ENCODE results near the gene STK11.

The STK11 gene

DNA sequence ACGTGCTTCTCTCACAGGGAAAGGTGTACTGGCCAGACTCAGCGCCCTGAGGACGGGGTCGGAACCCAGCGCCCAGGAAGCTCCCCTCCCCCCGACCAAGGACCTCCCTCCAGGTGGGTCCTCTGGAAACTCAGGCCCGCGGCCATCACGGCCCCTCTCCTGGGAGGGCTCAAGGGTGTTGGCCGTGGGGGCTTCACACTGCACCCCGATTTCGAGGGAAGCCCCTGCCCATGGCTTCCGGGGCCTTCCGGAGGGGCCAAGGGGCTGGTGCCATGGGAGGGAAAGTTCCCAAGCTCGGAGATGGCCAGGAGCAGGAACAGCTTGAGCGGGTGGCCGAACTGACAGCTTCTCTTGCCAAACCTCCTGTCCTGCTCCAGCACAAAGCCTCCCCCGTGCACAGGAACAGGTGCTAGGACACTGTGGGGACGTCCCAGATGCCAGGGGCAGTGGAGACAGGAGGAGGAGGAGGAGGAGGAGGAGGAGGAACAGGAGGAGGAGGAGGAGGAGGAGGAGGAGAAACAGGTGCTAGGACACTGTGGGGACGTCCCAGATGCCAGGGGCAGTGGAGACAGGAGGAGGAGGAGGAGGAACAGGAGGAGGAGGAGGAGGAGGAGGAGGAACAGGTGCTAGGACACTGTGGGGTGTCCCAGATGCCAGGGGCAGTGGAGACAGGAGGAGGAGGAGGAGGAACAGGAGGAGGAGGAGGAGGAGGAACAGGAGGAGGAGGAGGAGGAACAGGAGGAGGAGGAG is 41.5 kb upstream of the STK11 start:
- H3K4me1 ChIP-seq (ENCODE audit: insufficient read depth, low read length) = no peaks in the 10 kb centered on the region
- no peak overlapping the region for H3K4me3 ChIP-seq (ENCODE audit: low read depth in 1 of 2, low read length in 2 of 2)
- H3K9ac ChIP-seq (ENCODE audit: low read length) = no peak overlapping the region
- H3K9me3 ChIP-seq (ENCODE audit: low read length) = no peaks in the 10 kb centered on the region
- H3K36me3 ChIP-seq (ENCODE audit: insufficient read depth, low read length) = no peaks in the 10 kb centered on the region
- H3K27me3 ChIP-seq (ENCODE audit: control insufficient read depth in 1 of 2, insufficient read depth in 2 of 2, low read length in 2 of 2) = no peaks in the 10 kb centered on the region
- no peak overlapping the region for H3K27ac ChIP-seq (ENCODE audit: low read depth, low read length)

DNA sequence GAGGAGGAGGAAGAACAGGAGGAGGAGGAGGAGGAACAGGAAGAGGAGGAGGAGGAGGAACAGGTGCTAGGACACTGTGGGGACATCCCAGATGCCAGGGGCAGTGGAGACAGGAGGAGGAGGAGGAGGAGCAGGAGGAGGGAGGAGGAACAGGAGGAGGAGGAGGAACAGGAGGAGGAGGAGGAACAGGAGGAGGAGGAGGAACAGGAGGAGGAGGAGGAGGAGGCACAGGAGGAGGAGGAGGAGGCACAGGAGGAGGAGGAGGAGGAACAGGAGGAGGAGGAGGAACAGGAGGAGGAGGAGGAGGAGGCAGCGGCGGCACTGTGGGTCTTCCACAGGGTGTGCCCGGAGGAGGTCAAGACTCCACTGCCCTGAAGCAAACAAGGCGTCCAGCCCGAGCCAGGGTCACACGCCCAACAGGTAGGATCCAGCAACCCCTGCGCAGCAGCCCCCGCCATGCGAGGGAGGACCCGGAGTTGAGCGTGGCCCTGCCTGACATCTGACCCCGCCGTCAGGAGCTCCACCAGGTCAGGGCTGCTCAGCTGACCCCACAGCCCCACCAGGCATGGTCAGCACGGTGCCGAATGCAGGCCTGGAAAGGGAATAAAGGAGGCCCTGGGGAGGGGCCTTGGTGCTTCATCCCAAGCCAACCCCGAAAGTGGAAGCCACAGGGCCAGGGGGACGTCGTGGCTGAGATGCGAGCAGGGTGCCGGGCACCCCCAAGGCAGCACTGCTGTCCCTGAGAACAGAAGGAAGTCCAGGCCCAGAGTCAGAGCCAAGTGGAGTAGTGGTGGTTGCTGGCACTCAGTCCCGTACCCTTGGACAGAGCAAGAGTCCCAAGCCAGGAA is 40.7 kb upstream of the STK11 start:
- H3K4me1 ChIP-seq (ENCODE audit: insufficient read depth, low read length) = peaks cover 5% of the 10 kb centered on the region
- no peak overlapping the region for H3K9ac ChIP-seq (ENCODE audit: low read length)

DNA sequence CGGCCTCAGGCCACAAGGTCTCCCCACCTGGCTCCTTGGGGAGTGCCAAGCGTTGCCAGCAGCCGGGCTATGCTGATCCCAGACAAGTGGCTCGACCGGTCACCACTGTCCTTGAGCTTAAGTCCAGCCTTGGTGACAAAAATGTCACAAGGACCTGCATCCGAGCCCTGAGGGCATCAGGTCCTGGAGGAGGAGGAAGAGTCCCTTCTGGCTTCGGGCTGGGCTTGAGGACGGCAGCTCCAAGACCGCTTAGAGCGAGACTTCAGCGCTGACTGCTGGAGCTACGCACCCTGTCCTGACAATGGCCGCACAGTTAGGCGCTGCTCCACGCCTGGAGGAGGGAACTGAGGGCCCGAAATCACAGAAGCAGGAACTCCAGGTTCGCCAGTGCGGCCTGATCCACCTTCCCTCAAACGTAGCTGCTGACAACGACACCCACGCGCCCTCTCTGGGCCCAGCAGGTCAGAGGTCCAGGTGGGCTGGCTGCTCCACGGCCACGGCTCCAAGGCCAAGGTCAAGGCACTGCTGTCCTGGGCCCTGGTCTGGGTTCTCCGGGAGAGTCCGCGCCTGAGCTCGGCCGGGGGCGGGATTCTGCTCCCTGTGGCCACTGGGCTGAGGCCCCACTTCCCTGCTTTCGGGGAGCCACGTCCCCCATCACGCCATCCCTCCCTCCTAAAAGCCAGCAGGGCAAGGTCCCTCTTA is 38.6 kb upstream of the STK11 start:
- Histone ChIP-seq H3K27me3 (ENCODE audit: control insufficient read depth in 1 of 2, insufficient read depth in 2 of 2, low read length in 2 of 2) (no peaks in the 10 kb centered on the region), H3K9me3 (ENCODE audit: low read length) (no peaks in the 10 kb centered on the region), H3K4me3 (ENCODE audit: low read depth in 1 of 2, low read length in 2 of 2) (no peak overlapping the region), H3K27ac (ENCODE audit: low read depth, low read length) (no peak overlapping the region), H3K9ac (ENCODE audit: low read length) (no peak overlapping the region), H3K36me3 (ENCODE audit: insufficient read depth, low read length) (no peaks in the 10 kb centered on the region), H3K4me1 (ENCODE audit: insufficient read depth, low read length) (peaks cover 24% of the 10 kb centered on the region)

More for the DNA sequence above, 40.7 kb upstream of the STK11 start:
- Histone ChIP-seq H3K9me3 (ENCODE audit: low read length) (no peaks in the 10 kb centered on the region), H3K27ac (ENCODE audit: low read depth, low read length) (peak overlapping the region; percentile 34), H3K27me3 (ENCODE audit: control insufficient read depth in 1 of 2, insufficient read depth in 2 of 2, low read length in 2 of 2) (no peaks in the 10 kb centered on the region), H3K36me3 (ENCODE audit: insufficient read depth, low read length) (no peaks in the 10 kb centered on the region), H3K4me3 (ENCODE audit: low read depth in 1 of 2, low read length in 2 of 2) (no peak overlapping the region)

DNA sequence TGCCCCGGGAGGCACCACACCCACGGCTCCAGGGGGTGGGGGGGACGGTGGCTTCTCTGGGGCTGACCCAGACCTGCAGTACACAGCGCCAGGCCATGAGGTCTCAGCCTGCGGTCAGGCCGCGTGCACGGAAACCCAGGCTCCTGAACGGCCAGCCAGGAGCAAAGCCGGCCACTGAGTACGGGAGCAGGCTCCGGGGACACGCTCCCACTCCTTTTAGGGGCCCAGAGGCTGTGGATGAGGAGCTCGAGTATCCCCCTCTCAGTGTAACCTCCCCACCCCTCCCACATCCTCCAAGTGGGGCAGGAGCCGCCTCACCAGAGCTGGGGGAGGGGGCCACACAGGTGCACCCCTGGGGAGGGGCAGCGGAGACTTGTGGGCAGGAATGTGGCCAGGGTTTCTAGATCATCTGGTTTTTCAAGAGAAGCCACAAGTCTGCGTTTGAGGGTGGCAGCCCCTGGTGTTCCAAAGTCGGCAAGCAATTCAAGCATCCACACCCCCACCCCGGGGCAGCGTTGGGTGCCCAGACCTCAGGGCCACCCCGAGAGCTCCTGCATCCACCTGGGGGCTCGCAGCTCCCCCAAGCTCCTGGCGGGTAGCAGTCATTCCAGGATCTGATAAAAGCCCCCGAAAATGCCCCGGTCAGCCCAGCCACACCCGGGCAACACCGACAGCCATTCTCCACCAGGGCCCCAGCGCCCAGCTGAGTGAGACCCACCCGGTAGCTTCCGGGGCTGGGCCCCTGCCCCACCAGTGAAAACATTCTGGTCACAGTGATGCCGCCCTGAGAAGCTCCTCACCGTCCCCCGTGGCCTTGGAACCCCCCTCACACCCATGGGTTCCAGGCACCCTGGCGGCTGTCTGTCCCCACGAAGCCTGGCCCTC is 37.6 kb upstream of the STK11 start:
- H3K4me3 ChIP-seq (ENCODE audit: low read depth in 1 of 2, low read length in 2 of 2) = no peak overlapping the region
- H3K36me3 ChIP-seq (ENCODE audit: insufficient read depth, low read length) = no peaks in the 10 kb centered on the region
- H3K9me3 ChIP-seq (ENCODE audit: low read length) = no peaks in the 10 kb centered on the region
- H3K27me3 ChIP-seq (ENCODE audit: control insufficient read depth in 1 of 2, insufficient read depth in 2 of 2, low read length in 2 of 2) = no peaks in the 10 kb centered on the region
- H3K4me1 ChIP-seq (ENCODE audit: insufficient read depth, low read length) = peaks cover 24% of the 10 kb centered on the region
- H3K27ac ChIP-seq (ENCODE audit: low read depth, low read length) = peak overlapping the region; percentile 57
- H3K9ac ChIP-seq (ENCODE audit: low read length) = no peak overlapping the region

DNA sequence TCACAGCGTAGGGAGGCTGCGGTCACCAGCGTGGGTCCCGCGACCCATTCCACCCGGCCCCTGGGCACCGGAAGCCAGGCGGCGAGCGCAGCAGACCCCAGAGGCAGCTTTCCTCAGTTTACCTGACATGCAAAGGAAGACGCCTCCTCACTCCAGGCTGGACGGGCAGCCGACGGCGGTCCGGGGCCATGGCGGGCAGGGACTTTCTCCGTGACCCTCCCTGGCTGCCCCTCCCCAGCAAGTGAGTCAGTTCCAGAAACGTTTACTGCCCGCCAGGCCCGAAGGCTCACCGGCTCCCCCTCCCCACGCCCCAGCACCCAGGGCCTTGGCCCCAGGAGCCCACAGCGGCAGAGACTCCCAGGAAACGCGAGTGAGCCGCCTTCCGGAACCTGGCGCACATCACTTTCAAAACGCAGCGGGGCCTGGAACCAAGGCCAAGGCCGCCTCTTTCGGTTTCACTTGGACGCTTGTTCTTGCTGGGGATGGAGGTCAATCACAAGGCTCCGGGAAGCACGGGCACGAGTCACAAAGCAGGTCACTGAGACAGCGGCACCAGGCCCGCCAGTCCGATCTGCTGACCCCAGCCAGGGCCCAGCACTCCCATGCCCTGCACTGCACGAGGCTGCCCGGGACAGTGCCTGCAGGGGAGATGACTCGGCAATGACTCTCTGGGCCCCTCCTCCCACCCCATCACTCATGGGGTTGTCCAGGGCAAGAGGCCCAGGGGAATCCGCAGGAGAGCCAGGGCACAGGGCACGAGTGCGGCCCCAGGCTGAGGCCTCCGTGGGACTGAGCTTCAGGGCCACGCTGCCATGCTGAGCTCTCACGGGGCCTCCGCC is 36.8 kb upstream of the STK11 start:
- H3K4me3 ChIP-seq (ENCODE audit: low read depth in 1 of 2, low read length in 2 of 2) = peak overlapping the region in 1 of 2 donors; percentile 33
- H3K36me3 ChIP-seq (ENCODE audit: insufficient read depth, low read length) = no peaks in the 10 kb centered on the region
- peaks cover 24% of the 10 kb centered on the region for H3K4me1 ChIP-seq (ENCODE audit: insufficient read depth, low read length)
- no peak overlapping the region for H3K9ac ChIP-seq (ENCODE audit: low read length)
- no peaks in the 10 kb centered on the region for H3K9me3 ChIP-seq (ENCODE audit: low read length)
- peak overlapping the region; percentile 57 for H3K27ac ChIP-seq (ENCODE audit: low read depth, low read length)
- no peaks in the 10 kb centered on the region for H3K27me3 ChIP-seq (ENCODE audit: control insufficient read depth in 1 of 2, insufficient read depth in 2 of 2, low read length in 2 of 2)

DNA sequence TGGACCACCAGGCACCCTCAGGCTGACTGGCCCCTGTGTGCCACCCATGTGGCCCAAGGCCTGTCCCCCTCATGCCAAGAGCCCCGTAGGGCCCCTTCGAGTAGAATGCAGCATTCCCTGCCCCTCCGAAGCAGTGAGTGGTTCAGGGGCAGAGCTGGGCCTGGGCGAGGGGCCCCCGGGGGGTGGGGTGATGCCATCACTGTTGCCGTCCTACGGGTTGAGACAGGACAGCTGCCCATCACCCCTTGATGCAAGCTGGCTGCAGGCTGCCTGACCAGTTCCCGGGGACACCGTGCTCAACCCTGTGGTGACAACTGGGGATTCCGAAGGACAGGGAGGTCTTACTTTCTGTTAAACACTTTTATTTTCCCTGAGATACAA is 36.2 kb upstream of the STK11 start:
- H3K4me1 ChIP-seq (ENCODE audit: insufficient read depth, low read length) = peaks cover 24% of the 10 kb centered on the region
- H3K9ac ChIP-seq (ENCODE audit: low read length) = no peak overlapping the region
- no peaks in the 10 kb centered on the region for H3K36me3 ChIP-seq (ENCODE audit: insufficient read depth, low read length)
- peak overlapping the region in 1 of 2 donors; percentile 33 for H3K4me3 ChIP-seq (ENCODE audit: low read depth in 1 of 2, low read length in 2 of 2)
- H3K9me3 ChIP-seq (ENCODE audit: low read length) = no peaks in the 10 kb centered on the region
- no peaks in the 10 kb centered on the region for H3K27me3 ChIP-seq (ENCODE audit: control insufficient read depth in 1 of 2, insufficient read depth in 2 of 2, low read length in 2 of 2)
- H3K27ac ChIP-seq (ENCODE audit: low read depth, low read length) = peak overlapping the region; percentile 57

DNA sequence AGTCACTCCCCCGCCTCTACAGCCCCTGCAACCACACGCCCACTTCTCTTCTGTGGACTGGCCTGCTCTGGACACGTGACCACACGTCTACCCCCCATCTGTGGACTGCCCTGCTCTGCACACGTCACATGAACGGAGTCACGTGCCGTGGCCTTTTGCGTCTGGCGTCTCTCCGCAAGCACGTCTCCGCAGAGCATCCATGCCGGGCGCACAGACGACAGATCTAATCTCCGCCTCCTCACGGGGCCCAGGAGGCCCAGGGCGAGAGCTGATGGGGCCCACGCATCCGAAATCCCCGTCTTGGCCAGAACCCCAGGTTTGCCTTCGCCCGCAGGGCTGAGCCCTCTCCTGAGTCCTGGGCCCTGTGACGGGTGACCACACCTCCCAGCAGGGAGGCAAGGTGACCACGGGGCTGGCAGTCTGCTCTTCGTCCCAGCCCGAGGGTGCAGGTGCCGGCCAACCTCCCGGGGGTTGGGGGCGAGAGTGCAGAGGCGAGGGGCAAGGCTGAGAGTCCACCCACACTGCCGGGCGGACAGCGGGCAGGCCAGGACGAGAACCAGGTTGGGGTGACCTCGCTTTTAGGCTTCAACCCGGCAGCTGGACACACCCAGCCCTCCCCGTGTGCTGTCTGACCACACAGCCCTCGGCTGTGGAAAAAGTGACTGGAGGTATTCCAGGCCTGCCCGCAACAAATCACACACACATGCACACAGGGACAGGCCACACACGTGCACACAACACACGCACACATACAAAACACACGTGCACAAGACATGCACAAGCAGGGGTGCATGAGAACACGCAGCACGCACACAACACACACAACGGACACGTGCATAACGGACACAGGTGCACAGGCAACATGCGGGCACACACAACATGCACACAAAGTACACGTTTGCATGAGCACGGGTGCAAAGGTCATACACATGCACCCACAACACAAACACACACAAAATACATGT is 35.4 kb upstream of the STK11 start:
- no peak overlapping the region for H3K9ac ChIP-seq (ENCODE audit: low read length)
- H3K9me3 ChIP-seq (ENCODE audit: low read length) = no peaks in the 10 kb centered on the region
- peak overlapping the region; percentile 61 for H3K27ac ChIP-seq (ENCODE audit: low read depth, low read length)
- peak overlapping the region; percentile 5 to 33 for H3K4me3 ChIP-seq (ENCODE audit: low read depth in 1 of 2, low read length in 2 of 2)
- peaks cover 24% of the 10 kb centered on the region for H3K4me1 ChIP-seq (ENCODE audit: insufficient read depth, low read length)
- H3K27me3 ChIP-seq (ENCODE audit: control insufficient read depth in 1 of 2, insufficient read depth in 2 of 2, low read length in 2 of 2) = no peaks in the 10 kb centered on the region
- H3K36me3 ChIP-seq (ENCODE audit: insufficient read depth, low read length) = no peaks in the 10 kb centered on the region

DNA sequence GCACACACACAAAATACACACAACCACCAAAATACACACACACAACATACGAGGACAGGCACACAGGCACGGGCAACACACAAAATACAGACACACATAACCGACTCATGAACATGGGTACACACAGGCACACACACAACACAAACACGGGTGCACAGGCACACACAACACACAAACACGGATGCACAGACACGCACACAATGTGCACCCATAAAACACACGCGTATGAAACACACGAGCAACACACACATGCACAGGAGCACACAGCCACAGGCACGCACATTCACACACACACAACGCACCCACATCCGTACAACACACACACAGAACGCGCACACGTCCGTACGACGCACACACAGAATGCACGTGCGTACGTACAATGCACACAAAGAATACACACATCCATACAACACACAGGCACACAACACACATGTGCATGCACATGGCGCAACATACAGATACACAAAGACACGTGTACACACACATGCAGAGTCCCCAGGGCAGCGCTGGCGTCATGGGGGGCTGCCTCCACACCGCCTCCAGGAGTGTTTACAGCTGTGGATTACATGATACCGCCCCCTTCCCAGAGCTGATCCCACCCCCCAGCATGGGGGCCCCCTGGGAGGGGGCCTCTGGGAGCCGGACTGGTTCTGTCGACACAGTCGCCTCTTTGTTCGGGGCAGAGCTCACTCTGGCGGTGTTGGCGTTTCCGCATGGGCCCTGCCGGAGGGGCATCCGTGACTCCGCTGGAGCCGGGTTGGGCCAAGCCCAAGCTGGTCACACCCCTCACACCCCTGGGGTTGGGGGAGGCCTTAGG is 34.4 kb upstream of the STK11 start:
- Histone ChIP-seq H3K9me3 (ENCODE audit: low read length) (no peaks in the 10 kb centered on the region), H3K27ac (ENCODE audit: low read depth, low read length) (peak overlapping the region; percentile 97), H3K4me3 (ENCODE audit: low read depth in 1 of 2, low read length in 2 of 2) (peak overlapping the region; percentile 25 to 38), H3K36me3 (ENCODE audit: insufficient read depth, low read length) (no peaks in the 10 kb centered on the region), H3K27me3 (ENCODE audit: control insufficient read depth in 1 of 2, insufficient read depth in 2 of 2, low read length in 2 of 2) (no peaks in the 10 kb centered on the region), H3K9ac (ENCODE audit: low read length) (no peak overlapping the region), H3K4me1 (ENCODE audit: insufficient read depth, low read length) (peaks cover 24% of the 10 kb centered on the region)

DNA sequence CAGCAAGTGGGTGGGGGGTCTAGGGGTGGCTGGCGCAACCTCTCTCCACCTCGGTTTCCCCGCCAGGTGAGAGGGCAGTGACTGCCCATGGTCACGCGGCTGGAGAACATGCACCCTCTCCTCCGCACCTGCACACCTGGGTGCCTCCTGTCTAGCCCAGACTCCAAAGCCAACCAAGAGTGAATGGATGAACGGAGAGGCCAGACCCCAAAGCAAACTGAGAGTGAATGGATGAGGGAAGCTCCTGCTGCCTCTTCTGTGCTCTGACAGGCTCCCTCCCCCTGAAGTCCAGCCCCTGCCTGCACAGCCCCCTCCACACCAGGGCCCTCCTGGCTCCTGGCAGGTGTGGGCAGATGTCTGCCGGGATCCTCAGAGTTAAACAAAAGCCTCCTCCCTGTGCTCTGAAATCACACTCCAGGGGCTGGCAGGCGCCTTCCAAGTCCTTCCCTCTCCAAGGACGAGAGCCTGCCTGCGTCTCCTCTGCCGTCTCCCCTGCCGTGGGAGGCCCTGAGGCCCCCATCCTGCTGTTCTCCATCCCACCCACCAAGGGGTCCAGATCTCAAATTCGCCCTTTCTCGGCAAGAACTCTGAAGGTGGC is 33.7 kb upstream of the STK11 start:
- no peaks in the 10 kb centered on the region for H3K36me3 ChIP-seq (ENCODE audit: insufficient read depth, low read length)
- H3K27ac ChIP-seq (ENCODE audit: low read depth, low read length) = peak overlapping the region; percentile 97
- peaks cover 24% of the 10 kb centered on the region for H3K4me1 ChIP-seq (ENCODE audit: insufficient read depth, low read length)
- no peaks in the 10 kb centered on the region for H3K27me3 ChIP-seq (ENCODE audit: control insufficient read depth in 1 of 2, insufficient read depth in 2 of 2, low read length in 2 of 2)
- no peaks in the 10 kb centered on the region for H3K9me3 ChIP-seq (ENCODE audit: low read length)
- H3K4me3 ChIP-seq (ENCODE audit: low read depth in 1 of 2, low read length in 2 of 2) = peak overlapping the region; percentile 25 to 38
- peak overlapping the region; percentile 44 for H3K9ac ChIP-seq (ENCODE audit: low read length)
